ENCODE data around the gene ELMOD3. TPM values are rescaled to one million over a fixed set of nuclear protein-coding genes. Genes with fewer than 3 reads are reported as not detected.
"Not testable (repeated sequence)": the region's sequence is repeated elsewhere in the genome, so short reads cannot be mapped to it uniquely, and the experiment has no call there.

Gene ELMOD3
- total RNA-seq, 4 donors from 2014 or later, result 15.9 to 31.7 (median 25.0) TPM

- ATAC-seq (no peak), DNase-seq (no peak)
- Histone ChIP-seq H3K27ac (no peak overlapping the region), H3K4me3 (no peak overlapping the region), H3K27me3 (no peaks in the 10 kb centered on the region), H3K4me1 (no peaks in the 10 kb centered on the region), H3K36me3 (peaks cover 0 to 72% of the 10 kb centered on the region in 2 donors), H3K9me3 (no peaks in the 10 kb centered on the region)
- TF ChIP-seq CTCF (IDR thresholded peaks at IDR 0.05 in 4 of 5, conservative IDR thresholded peaks at IDR 0.05 in 1 of 5) (no peak), POLR2A (IDR thresholded peaks at IDR 0.05) (no peak)
- intact Hi-C loops (cut with DNase I; ENCODE audit: low total_unique reads), result no loop called here
- in situ Hi-C loops (cut with MboI; ENCODE audit: low sequenced_read_pairs in 4 of 4), result no loop called here
These were observed 22.5 kb downstream of the ELMOD3 start for GRCh38 chr2:85377083-85377482.

GRCh38 chr2:85378257-85378656 is 23.7 kb downstream of the ELMOD3 start:
- ATAC-seq, result no peak
- Histone ChIP-seq H3K27ac (no peak overlapping the region), H3K36me3 (peaks cover 0 to 67% of the 10 kb centered on the region in 2 donors), H3K9me3 (no peaks in the 10 kb centered on the region), H3K27me3 (no peaks in the 10 kb centered on the region), H3K4me1 (peaks cover 0 to 8% of the 10 kb centered on the region in 2 donors), H3K4me3 (no peak overlapping the region)
- in situ Hi-C loops (cut with MboI; ENCODE audit: low sequenced_read_pairs in 4 of 4), result no loop called here
- no peak for TF ChIP-seq POLR2A (IDR thresholded peaks at IDR 0.05)
- no peak for TF ChIP-seq CTCF (IDR thresholded peaks at IDR 0.05 in 4 of 5, conservative IDR thresholded peaks at IDR 0.05 in 1 of 5)
- intact Hi-C loops (cut with DNase I; ENCODE audit: low total_unique reads), result no loop called here
- DNase-seq, result no peak

GRCh38 chr2:85380048-85380447 is 25.5 kb downstream of the ELMOD3 start:
- H3K9me3 ChIP-seq, result no peaks in the 10 kb centered on the region
- no peak overlapping the region for H3K4me3 ChIP-seq
- H3K27ac ChIP-seq, result no peak overlapping the region
- DNase-seq (no peak), ATAC-seq (no peak)
- H3K36me3 ChIP-seq, result peaks cover 0 to 54% of the 10 kb centered on the region in 2 donors
- H3K4me1 ChIP-seq, result peaks cover 3 to 12% of the 10 kb centered on the region in 2 donors
- no peaks in the 10 kb centered on the region for H3K27me3 ChIP-seq
- intact Hi-C loops (cut with DNase I; ENCODE audit: low total_unique reads), result no loop called here
- TF ChIP-seq CTCF (IDR thresholded peaks at IDR 0.05 in 4 of 5, conservative IDR thresholded peaks at IDR 0.05 in 1 of 5) (no peak), POLR2A (IDR thresholded peaks at IDR 0.05) (no peak)
- in situ Hi-C loops (cut with MboI; ENCODE audit: low sequenced_read_pairs in 4 of 4), result no loop called here

- H3K9me3 ChIP-seq; H3K4me3 ChIP-seq; H3K27me3 ChIP-seq; in situ Hi-C loops (cut with MboI; ENCODE audit: low sequenced_read_pairs in 4 of 4): not testable (repeated sequence)
- ATAC-seq (peak; percentile 55 to 83), DNase-seq (peak in 1 of 2 donors; percentile 83)
- Histone ChIP-seq H3K4me1 (peaks cover 3 to 12% of the 10 kb centered on the region in 2 donors), H3K36me3 (peaks cover 0 to 61% of the 10 kb centered on the region in 2 donors), H3K27ac (peak overlapping the region; percentile 71 to 83 (median 77))
- intact Hi-C loops (cut with DNase I; ENCODE audit: low total_unique reads), result loop anchor here (2.0 kb wide), 1 partner anchor 28 kb away; the partner anchor contains the start of genes ELMOD3 and RETSAT
- TF ChIP-seq POLR2A (IDR thresholded peaks at IDR 0.05), result peak in 1 of 2 donors; percentile 23
These were observed 28.6 kb downstream of the ELMOD3 start for GRCh38 chr2:85383151-85383550.

- Histone ChIP-seq H3K36me3 (peaks cover 0 to 62% of the 10 kb centered on the region in 2 donors), H3K9me3 (no peaks in the 10 kb centered on the region), H3K4me1 (peaks cover 3 to 12% of the 10 kb centered on the region in 2 donors), H3K27ac (peak overlapping the region; percentile 71 to 83 (median 77)), H3K4me3 (no peak overlapping the region), H3K27me3 (no peaks in the 10 kb centered on the region)
- intact Hi-C loops (cut with DNase I; ENCODE audit: low total_unique reads), result loop anchor here (2.0 kb wide), 1 partner anchor 29 kb away; the partner anchor contains the start of genes ELMOD3 and RETSAT
- in situ Hi-C loops (cut with MboI; ENCODE audit: low sequenced_read_pairs in 4 of 4), result no loop called here
- no peak for ATAC-seq
- DNase-seq, result no peak
- TF ChIP-seq POLR2A (IDR thresholded peaks at IDR 0.05), result no peak
- TF ChIP-seq CTCF (IDR thresholded peaks at IDR 0.05 in 4 of 5, conservative IDR thresholded peaks at IDR 0.05 in 1 of 5), result no peak
These were observed 29.3 kb downstream of the ELMOD3 start for GRCh38 chr2:85383850-85384249.
